Smooth muscle cell (in vitro differentiated cells): ENCODE data around the gene LMBR1L. TPM values are rescaled to one million over a fixed set of nuclear protein-coding genes. Genes with fewer than 3 reads are reported as not detected.
"Not testable (repeated sequence)": the region's sequence is repeated elsewhere in the genome, so short reads cannot be mapped to it uniquely, and the experiment has no call there.

ENCODE experiments used
- DNase-seq: peaks from one replicate; lab custom pipeline; 2025; ENCODE audit not compliant: unreplicated experiment; lab: John Stamatoyannopoulos, UW
- H2AFZ ChIP-seq: fragments of 200-600 bp; sonication (generic); 2 replicates; pipeline ENCODE4 v1.6.0; 2016; ENCODE audit warnings: antibody characterized with exemption, low read depth, mild to moderate bottlenecking
- H3F3A ChIP-seq: fragments of 200-600 bp; sonication (generic); 2 replicates; pipeline ENCODE4 v1.6.0; 2017; ENCODE audit warnings: antibody characterized with exemption, low read depth
- H3K27ac ChIP-seq: fragments of 200-600 bp; sonication (generic); 2 replicates; pipeline ENCODE4 v1.5.1; 2016; ENCODE audit warnings: low read depth, mild to moderate bottlenecking
- H3K27me3 ChIP-seq: fragments of 200-600 bp; sonication (generic); 2 replicates; pipeline ENCODE4 v1.6.1; 2016; ENCODE audit warnings: low read depth, mild to moderate bottlenecking
- H3K36me3 ChIP-seq: fragments of 200-600 bp; sonication (generic); 2 replicates; pipeline ENCODE4 v1.5.1; 2016; ENCODE audit warnings: low read depth
- H3K4me1 ChIP-seq: fragments of 200-600 bp; sonication (generic); 2 replicates; pipeline ENCODE4 v1.5.1; 2016; ENCODE audit warnings: low read depth
- H3K4me2 ChIP-seq: fragments of 200-600 bp; sonication (generic); 2 replicates; pipeline ENCODE4 v1.6.0; 2016; ENCODE audit warnings: mild to moderate bottlenecking
- H3K4me3 ChIP-seq: fragments of 200-600 bp; sonication (generic); 2 replicates; pipeline ENCODE4 v1.5.1; 2016; ENCODE audit warnings: mild to moderate bottlenecking
- H3K79me2 ChIP-seq: fragments of 200-600 bp; sonication (generic); 2 replicates; pipeline ENCODE4 v1.6.0; 2016; ENCODE audit warnings: low read depth, mild to moderate bottlenecking
- H3K9ac ChIP-seq: fragments of 200-600 bp; sonication (generic); 2 replicates; pipeline ENCODE4 v1.6.0; 2016; ENCODE audit warnings: low read depth
- H3K9me3 ChIP-seq: fragments of 200-600 bp; sonication (generic); replicated peaks from 2 replicates; pipeline ENCODE4 v1.5.1; 2016; ENCODE audit warnings: low read depth
- H4K20me1 ChIP-seq: fragments of 200-600 bp; sonication (generic); 2 replicates; pipeline ENCODE4 v1.6.0; 2016; ENCODE audit warnings: low read depth
- CTCF ChIP-seq: fragments of 200-600 bp; sonication (generic); IDR thresholded peaks from 2 replicates; pipeline ENCODE4 v1.5.1; 2017; ENCODE audit warnings: borderline replicate concordance, mild to moderate bottlenecking, antibody characterized with exemption; ENCODE audit not compliant: insufficient read depth, poor library complexity, severe bottlenecking
- WGBS: methylation state at CpG from one replicate; pipeline ENCODE4 v1.1.7; 2016; ENCODE audit warnings: low lambda C conversion rate; 5-methylcytosine and 5-hydroxymethylcytosine counted together
- polyA plus RNA-seq: library from polyadenylated mRNA; unstranded; fragments of >200 nt; fragmentation: Nextera tagmentation; extraction: Ambion mirVana; gene quantifications from 2 replicates; pipeline ENCODE4 v1.2.1, GENCODE V29; 2016
- total RNA-seq: library from RNA; depleted of rRNA; stranded (reverse); fragments of >200 nt; gene quantifications from 2 replicates; pipeline ENCODE4 v1.2.3, GENCODE V29; 2014

LMBR1L gene
- total and polyA plus RNA-seq, 2 experiments from 2014 or later, result 49.5 to 57.3 TPM

- Histone ChIP-seq H3K27me3 (no peaks in the 10 kb centered on the region), H2AFZ (no peak overlapping the region), H3K9ac (no peak overlapping the region), H3K79me2 (no peaks in the 10 kb centered on the region), H3K36me3 (no peaks in the 10 kb centered on the region), H3K9me3 (no peaks in the 10 kb centered on the region), H4K20me1 (no peaks in the 10 kb centered on the region), H3F3A (no peaks in the 10 kb centered on the region), H3K4me2 (no peak overlapping the region), H3K4me3 (no peak overlapping the region), H3K27ac (no peak overlapping the region), H3K4me1 (peaks cover 10% of the 10 kb centered on the region)
- 63% methylated on average over 4 of the region's 4 CpGs for WGBS
- no peak for TF ChIP-seq CTCF
- DNase-seq, result no peak
Observed at GRCh38 chr12:49066120-49066519, 44.5 kb downstream of the LMBR1L start.

GRCh38 chr12:49064767-49065152 is 45.9 kb downstream of the LMBR1L start:
- H3K4me2 ChIP-seq, result no peak overlapping the region
- TF ChIP-seq CTCF, result no peak
- no peak overlapping the region for H3K4me3 ChIP-seq

GRCh38 chr12:49061916-49062315 is 48.7 kb downstream of the LMBR1L start:
- DNase-seq, result not testable (repeated sequence)

More at GRCh38 chr12:49064767-49065152, 45.9 kb downstream of the LMBR1L start:
- Histone ChIP-seq H3K27me3 (no peaks in the 10 kb centered on the region), H3K27ac (no peak overlapping the region), H2AFZ (no peak overlapping the region), H3F3A (no peaks in the 10 kb centered on the region), H3K9me3 (no peaks in the 10 kb centered on the region), H3K4me1 (peaks cover 5% of the 10 kb centered on the region), H3K9ac (no peak overlapping the region), H3K79me2 (peaks cover 8% of the 10 kb centered on the region), H3K36me3 (no peaks in the 10 kb centered on the region), H4K20me1 (no peaks in the 10 kb centered on the region)
- 93% methylated on average over 5 of the region's 5 CpGs for WGBS
- no peak for DNase-seq

GRCh38 chr12:49061157-49061650 is 49.4 kb downstream of the LMBR1L start:
- Histone ChIP-seq H4K20me1 (peaks cover 34% of the 10 kb centered on the region), H3K4me3 (peak overlapping the region; percentile 87), H2AFZ (peak overlapping the region; percentile 98), H3F3A (no peaks in the 10 kb centered on the region), H3K9me3 (no peaks in the 10 kb centered on the region), H3K27me3 (no peaks in the 10 kb centered on the region), H3K9ac (peak overlapping the region; percentile 98), H3K4me1 (peaks cover 34% of the 10 kb centered on the region), H3K4me2 (peak overlapping the region; percentile 99), H3K27ac (peak overlapping the region; percentile 89), H3K79me2 (peaks cover 43% of the 10 kb centered on the region), H3K36me3 (no peaks in the 10 kb centered on the region)
- no peak for DNase-seq
- WGBS, result 13% methylated on average over 16 of the region's 16 CpGs
- TF ChIP-seq CTCF, result no peak

More at GRCh38 chr12:49061916-49062315, 48.7 kb downstream of the LMBR1L start:
- Histone ChIP-seq H3K4me1 (peaks cover 27% of the 10 kb centered on the region), H3K79me2 (peaks cover 36% of the 10 kb centered on the region), H4K20me1 (peaks cover 27% of the 10 kb centered on the region)
- 97% methylated on average over 17 of the region's 17 CpGs for WGBS
- not testable (repeated sequence) for H3K27me3 ChIP-seq, H3K4me2 ChIP-seq, H3K4me3 ChIP-seq, H3K27ac ChIP-seq, H3K36me3 ChIP-seq, H3F3A ChIP-seq, H3K9me3 ChIP-seq, H2AFZ ChIP-seq, H3K9ac ChIP-seq
